ENCODE measurements around the gene IL17C. TPM values are rescaled to one million over a fixed set of nuclear protein-coding genes. Genes with fewer than 3 reads are reported as not detected.

The IL17C gene
- total and polyA plus RNA-seq, 9 of the 15 experiments (the other 6 are each of a cell fraction or from before 2014, with no cell fraction given) = not detected

GRCh38 chr16:88651276-88651988, 13.1 kb downstream of the IL17C start (continued):
- TF ChIP-seq ESRRA (IDR thresholded peaks at IDR 0.05; ENCODE audit: borderline replicate concordance, low read depth) (no peak; the same call in 1 of the 2 replicates), RAD21 (CRISPR knock-in tag; conservative IDR thresholded peaks at IDR 0.05 in 1 of 2, IDR thresholded peaks at IDR 0.05 in 1 of 2) (no peak), SMARCE1 (IDR thresholded peaks at IDR 0.05) (peak; percentile 65; the same call in 1 of the 2 replicates), HMGN3 (IDR thresholded peaks at IDR 0.05; ENCODE audit: borderline replicate concordance, extremely low read depth, insufficient read length, low read depth, low read length) (no peak), USF2 (CRISPR knock-in tag; IDR thresholded peaks at IDR 0.05) (no peak), DNMT1 (IDR thresholded peaks at IDR 0.05) (no peak), ZBTB49 (CRISPR knock-in tag; IDR thresholded peaks at IDR 0.05; ENCODE audit: borderline replicate concordance) (no peak), SIN3B (IDR thresholded peaks at IDR 0.05; ENCODE audit: low read depth) (no peak), GABPB1 (CRISPR knock-in tag; IDR thresholded peaks at IDR 0.05) (peak; percentile 30), ZNF282 (CRISPR knock-in tag; IDR thresholded peaks at IDR 0.05) (no peak), TAF1 (IDR thresholded peaks at IDR 0.05; ENCODE audit: control insufficient read depth, extremely low read depth, insufficient read depth, low read length, severe bottlenecking) (peak; percentile 40), ZNF639 (CRISPR knock-in tag; conservative IDR thresholded peaks at IDR 0.05 in 1 of 2, IDR thresholded peaks at IDR 0.05 in 1 of 2) (no peak), ZNF224 (CRISPR knock-in tag; IDR thresholded peaks at IDR 0.05) (no peak), CTBP1 (IDR thresholded peaks at IDR 0.05; ENCODE audit: borderline replicate concordance) (peak; percentile 38; the same call in 1 of the 2 replicates), FOXA1 (IDR thresholded peaks at IDR 0.05; ENCODE audit: borderline replicate concordance) (no peak), ZZZ3 (IDR thresholded peaks at IDR 0.05) (no peak), BRD4 (IDR thresholded peaks at IDR 0.05) (peak; percentile 87; the same call in 1 of the 2 replicates), ZNF124 (CRISPR knock-in tag; IDR thresholded peaks at IDR 0.05) (no peak), ZNF644 (tag; IDR thresholded peaks at IDR 0.05; ENCODE audit: low read depth) (no peak), HOXB6 (CRISPR knock-in tag; IDR thresholded peaks at IDR 0.05; ENCODE audit: borderline replicate concordance) (no peak), TAF7 (tag; IDR thresholded peaks at IDR 0.05) (no peak), NFYB (IDR thresholded peaks at IDR 0.05; ENCODE audit: extremely low read depth, insufficient read length) (no peak), HMBOX1 (IDR thresholded peaks at IDR 0.05) (peak; percentile 14; the same call in 1 of the 2 replicates)

Measured in K562 (cell line).